GM21447 (cell line): ENCODE data around the gene PID1.

ENCODE experiments used
- ATAC-seq: cut with Tn5 transposase; IDR thresholded peaks from one replicate; pipeline ENCODE4 v1.9.1; 2021; ENCODE audit not compliant: unreplicated experiment

The PID1 gene

DNA sequence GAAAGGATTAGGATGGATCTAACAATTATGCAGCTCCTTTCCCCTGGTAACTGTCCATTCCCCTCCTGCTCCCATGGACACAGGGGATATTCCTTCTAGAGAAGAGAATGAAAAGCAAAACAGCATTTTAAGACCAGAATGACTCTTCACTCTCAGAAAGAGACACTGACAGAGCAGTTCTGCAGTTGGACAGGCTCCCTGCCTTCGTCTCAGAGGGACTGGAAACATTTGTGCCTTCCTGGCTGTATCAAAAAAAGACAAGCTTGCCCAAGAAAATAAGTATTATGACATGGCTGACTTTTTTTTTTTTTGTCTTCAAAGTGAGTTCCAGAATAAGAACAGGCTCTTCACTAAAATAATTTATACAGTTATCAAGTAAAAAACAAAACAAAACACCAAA is 9.5 kb downstream of the PID1 start:
- ATAC-seq: no peak

GRCh38 chr2:229261076-229261475 is 10.0 kb downstream of the PID1 start:
- ATAC-seq: no peak

DNA sequence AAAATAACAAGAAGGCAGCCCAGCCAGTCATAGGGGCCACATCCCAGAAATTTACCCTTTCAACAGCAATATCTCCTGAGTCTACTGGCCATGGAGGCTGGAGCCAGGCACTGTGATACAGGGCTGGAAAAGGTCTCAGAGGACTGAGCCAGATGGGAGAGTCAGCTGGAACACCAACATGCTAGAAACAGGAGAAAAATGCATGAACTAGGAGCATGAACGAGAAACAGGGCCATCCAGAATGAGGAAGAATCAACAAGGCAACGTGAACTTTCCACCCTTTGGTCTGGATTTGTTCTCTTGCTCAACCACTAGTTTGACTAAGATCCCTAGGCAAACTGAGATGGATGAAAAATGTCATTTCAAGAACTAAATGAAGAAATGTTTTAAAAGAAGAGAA is 13.1 kb downstream of the PID1 start:
- ATAC-seq: no peak

GRCh38 chr2:229256376-229256775 is 14.7 kb downstream of the PID1 start:
- no peak for ATAC-seq

DNA sequence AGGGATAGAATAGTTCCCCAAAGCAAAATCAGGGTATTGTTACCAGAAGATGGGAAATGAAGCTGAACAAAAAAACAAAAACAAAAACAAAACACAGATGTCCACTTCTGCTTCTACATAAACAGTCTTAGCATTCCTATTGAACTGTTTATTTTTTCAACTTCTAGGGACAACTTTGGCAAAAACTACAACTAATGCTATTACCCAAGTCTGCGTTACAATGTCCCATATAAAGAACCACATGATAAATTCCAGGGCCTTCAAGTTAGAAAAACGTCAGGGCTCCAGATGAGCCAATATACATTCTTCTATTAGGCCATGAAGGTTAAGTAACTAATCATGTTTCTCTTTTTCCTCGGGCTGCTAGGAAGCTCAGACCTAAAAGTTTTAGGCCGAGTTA is 16.9 kb downstream of the PID1 start:
- no peak for ATAC-seq

DNA sequence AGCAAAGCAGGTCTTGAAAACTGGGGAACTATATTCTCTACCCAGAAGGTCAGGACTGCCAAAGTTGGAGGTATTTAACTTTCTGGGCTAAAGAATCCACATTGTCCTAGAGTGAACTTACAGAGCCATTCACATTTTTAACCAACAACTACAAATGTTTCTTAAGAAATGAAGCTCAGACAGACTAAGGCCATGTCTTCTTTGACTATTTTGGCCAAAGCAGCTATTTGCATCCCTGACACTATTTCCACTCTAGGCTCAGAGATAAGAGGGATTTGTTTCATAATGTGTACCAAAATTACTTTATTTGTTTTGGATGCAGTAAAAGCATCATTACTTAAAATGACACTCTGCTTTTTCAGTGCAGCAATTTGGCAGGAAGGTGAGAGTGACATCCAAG is 18.1 kb downstream of the PID1 start:
- no peak for ATAC-seq

DNA sequence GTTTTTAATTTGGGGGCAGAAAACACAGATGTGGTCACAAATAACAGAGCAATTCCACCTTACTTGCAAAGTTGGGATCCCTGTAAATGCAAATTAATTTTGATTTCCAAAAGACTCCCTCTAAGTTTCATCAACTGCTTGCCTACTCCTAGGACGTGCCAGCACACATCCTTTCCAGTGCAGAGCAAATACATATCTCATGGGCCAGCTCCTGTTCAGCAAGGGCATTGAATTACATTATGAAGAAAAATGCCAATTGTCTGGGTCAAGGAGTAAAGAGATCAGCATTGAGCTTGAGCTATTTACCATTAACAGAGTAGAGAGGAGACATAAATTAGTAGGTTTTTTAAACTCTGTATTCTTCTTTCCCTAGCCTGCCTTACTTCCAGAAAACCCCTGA is 18.8 kb downstream of the PID1 start:
- no peak for ATAC-seq

DNA sequence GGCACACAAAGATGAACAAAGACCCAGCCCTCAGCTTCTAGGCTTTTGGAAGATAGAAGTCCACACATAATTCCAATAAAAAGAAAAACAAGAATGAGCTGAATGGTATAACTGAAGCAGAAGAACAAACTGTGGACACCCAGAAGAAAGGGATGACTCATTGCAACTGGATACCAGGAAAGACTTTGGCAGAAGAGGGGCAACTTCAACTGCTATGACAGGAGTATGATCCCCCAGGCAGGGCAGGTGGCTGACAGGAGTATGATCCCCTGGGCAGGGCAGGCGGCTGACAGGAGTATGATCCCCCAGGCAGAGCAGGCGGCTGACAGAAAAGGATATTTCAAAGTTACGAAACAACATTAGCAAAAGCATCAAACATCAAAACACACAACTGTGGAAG is 21.6 kb downstream of the PID1 start:
- ATAC-seq: no peak

DNA sequence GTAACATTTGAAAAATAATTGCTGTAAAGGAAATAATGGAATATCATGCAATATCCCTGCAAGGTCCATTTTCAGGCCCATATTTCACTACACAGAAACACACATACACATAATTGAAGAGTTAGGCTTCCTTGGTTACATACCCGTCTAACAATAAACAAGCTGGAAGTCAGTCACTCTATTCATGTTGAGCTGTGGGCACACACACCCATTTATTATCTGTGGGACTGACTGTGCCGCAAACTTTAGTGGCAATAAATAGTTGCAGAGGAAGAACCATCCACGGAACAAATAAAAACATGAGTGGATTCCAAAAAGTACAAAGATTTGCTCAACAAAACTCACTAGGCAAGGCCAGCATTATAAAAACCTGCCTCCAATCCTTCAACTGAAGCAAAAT is 24.8 kb downstream of the PID1 start:
- ATAC-seq: no peak

- ATAC-seq: no peak
Observed at GRCh38 chr2:229244975-229245374, 26.1 kb downstream of the PID1 start.

GRCh38 chr2:229243890-229244560 is 27.1 kb downstream of the PID1 start:
- ATAC-seq: no peak

GRCh38 chr2:229240984-229241491 is 30.0 kb downstream of the PID1 start:
- ATAC-seq: no peak

- ATAC-seq: no peak
Observed at GRCh38 chr2:229239021-229239420, 32.1 kb downstream of the PID1 start.

DNA sequence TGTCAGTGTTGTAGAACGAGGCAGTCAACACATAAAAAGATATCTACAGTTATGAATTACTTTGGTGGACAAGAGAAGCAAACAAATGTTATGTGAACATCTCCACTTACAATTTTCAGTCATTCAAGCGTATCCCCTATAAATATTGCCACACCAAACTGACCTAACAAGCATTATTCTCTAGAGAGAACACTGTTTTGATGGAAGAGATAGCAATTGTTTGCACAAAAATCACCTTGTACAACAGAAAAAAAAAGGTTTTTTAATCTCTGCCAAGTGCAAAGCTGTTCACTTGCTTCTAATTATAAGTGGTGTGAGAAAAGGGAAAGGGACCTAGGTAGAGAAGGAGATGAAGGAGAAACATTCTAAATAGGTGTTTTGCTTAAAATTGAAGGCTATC is 33.8 kb downstream of the PID1 start:
- no peak for ATAC-seq

GRCh38 chr2:229235131-229235914 is 35.8 kb downstream of the PID1 start:
- no peak for ATAC-seq

DNA sequence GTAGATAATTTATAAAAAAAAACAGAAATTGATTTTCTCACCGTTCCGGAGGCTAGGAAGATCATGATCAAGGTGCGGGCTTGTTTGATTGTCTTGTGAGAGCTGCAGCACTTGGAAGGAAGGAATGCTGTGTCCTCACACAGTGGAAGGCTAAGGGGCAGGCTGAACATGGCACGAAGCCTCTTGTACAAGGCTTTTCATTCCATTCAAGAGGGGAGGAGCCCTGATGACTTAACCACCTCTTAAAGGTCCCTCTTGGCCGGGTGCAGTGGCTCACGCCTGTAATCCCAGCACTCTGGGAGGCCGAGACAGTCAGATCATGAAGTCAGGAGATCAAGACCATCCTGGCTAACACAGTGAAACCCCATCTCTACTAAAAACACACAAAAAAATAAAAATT is 39.2 kb downstream of the PID1 start:
- ATAC-seq: no peak

DNA sequence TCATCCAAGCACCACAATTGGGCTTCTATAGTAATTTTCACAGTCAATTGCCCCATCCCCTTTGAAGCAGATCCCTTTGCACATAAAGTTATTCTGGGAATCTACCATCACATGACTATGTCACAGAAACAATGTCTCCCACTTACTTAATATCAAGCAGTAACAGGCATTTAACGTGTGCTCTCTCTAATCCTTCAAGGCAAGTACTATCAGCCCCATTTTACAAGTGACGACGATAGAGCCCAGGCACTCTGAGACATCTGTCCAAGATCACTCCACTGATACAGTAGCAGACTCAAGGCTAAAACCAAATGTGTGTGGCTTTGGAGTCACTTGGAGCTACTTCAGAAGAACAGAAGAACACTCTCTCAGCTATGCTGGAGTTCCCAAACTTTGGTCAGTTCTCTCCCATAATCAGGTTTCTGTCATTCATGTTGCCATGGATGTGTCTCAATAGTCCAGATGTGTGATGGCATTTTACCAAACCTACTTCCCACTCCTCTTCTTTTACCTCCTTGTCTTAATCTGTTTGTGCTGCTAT is 39.7 kb downstream of the PID1 start:
- no peak for ATAC-seq

GRCh38 chr2:229230911-229231310 is 40.2 kb downstream of the PID1 start:
- no peak for ATAC-seq

DNA sequence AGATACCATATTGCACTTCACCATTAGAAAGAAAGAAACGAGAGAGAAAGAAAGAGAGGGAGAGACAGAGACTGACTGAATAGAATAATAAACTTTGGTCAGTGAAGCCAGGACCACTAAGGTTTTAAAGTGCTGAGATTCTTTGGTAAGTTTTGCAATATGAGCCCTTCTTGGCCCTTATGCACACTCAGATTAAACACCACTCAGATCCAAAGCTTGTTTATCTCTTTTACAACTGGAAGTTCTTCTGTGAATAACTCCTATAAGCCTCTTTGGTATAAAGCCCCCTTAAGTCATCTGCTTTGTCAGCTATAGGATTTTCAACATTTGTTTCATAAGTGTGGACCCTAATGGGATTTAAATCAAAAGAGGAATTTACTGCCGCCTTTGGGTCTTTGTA is 40.8 kb downstream of the PID1 start:
- ATAC-seq: no peak

DNA sequence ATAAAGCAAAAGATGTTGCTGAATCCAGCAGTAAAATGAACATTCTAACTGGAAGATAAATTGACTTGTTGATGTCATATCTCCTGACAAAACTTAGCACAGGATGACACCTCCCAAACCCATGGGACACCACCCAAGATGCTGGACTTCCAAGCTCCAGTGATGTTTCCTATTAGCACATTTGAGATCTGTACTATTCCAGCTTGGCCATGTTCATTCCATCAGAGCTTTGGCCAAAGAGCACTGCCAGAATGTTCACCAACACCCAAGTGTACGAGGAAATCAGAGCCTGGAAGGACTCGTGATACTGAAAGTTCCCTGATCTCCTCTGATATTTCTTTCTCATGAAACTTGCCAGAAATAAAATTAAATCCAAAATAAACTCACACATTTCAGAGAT is 44.7 kb downstream of the PID1 start:
- ATAC-seq: no peak

DNA sequence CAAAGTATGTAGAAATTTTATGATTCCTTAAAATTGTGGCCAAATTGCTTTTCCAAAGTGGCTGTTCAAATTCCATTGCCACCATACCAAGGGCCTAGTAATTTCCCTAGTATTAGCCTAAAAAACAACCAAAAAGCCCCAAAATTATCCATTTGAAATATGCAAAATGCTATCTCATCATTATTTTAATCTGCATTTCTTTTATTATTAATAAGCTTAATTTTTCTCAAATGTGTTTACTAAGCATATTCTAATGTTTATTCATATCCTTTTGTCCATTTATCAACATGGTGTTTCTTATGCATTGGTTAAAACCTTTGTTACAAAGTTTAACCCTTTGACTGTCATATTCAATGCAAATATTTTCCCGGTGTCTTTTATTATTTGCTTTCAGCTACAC is 48.0 kb downstream of the PID1 start:
- no peak for ATAC-seq

GRCh38 chr2:229221641-229222040 is 49.4 kb downstream of the PID1 start:
- no peak for ATAC-seq
